SU-DHL-6 (cell line): ENCODE results near the gene TOGARAM2.

Experiments used
- H2AFZ ChIP-seq: fragments of 200-600 bp; sonication (generic); 2 replicates; pipeline ENCODE4 v1.6.1; 2014; ENCODE audit warnings: low read depth, mild to moderate bottlenecking, moderate library complexity, mixed read lengths, antibody characterized with exemption, low read length; ENCODE audit not compliant: severe bottlenecking
- H3F3A ChIP-seq: fragments of 200-600 bp; shearing (Covaris generic); 2 replicates; pipeline ENCODE4 v1.6.0; 2016; ENCODE audit warnings: antibody characterized with exemption, mild to moderate bottlenecking; ENCODE audit not compliant: insufficient read depth
- H3K27ac ChIP-seq: fragments of 200-600 bp; sonication (generic); 2 replicates; pipeline ENCODE4 v1.5.1; 2016; ENCODE audit warnings: low read depth, mild to moderate bottlenecking, low read length, moderate library complexity, mixed read lengths
- H3K27me3 ChIP-seq: fragments of 200-600 bp; sonication (generic), shearing (Covaris generic); 2 replicates; pipeline ENCODE4 v1.6.0; 2014; ENCODE audit warnings: mild to moderate bottlenecking, low read length
- H3K36me3 ChIP-seq: fragments of 200-600 bp; sonication (generic); 2 replicates; pipeline ENCODE4 v1.6.1; 2014; ENCODE audit warnings: mild to moderate bottlenecking, low read length, mixed read lengths
- H3K4me2 ChIP-seq: fragments of 300-600, 200-600 bp; shearing (Covaris generic), sonication (generic); 2 replicates; pipeline ENCODE4 v1.6.0; 2014; ENCODE audit warnings: low read length, low read depth, mild to moderate bottlenecking; ENCODE audit not compliant: poor library complexity, severe bottlenecking
- H3K4me3 ChIP-seq: fragments of 200-600 bp; sonication (generic); 2 replicates; pipeline ENCODE4 v1.5.1; 2014; ENCODE audit warnings: antibody characterized with exemption, low read length, mild to moderate bottlenecking, mixed read lengths; ENCODE audit not compliant: insufficient read depth, poor library complexity, severe bottlenecking
- H3K79me2 ChIP-seq: fragments of 200-600 bp; sonication (generic); 2 replicates; pipeline ENCODE4 v1.6.1; 2014; ENCODE audit warnings: mild to moderate bottlenecking, low read length, moderate library complexity; ENCODE audit not compliant: insufficient read depth
- H3K9ac ChIP-seq: fragments of 200-600 bp; sonication (generic); 2 replicates; pipeline ENCODE4 v1.7.0; 2014; ENCODE audit warnings: mild to moderate bottlenecking, low read length
- H3K9me2 ChIP-seq: fragments of 200-600 bp; sonication (generic); replicated peaks from 2 replicates; pipeline ENCODE4 v1.6.1; 2014; ENCODE audit warnings: low read length; ENCODE audit not compliant: insufficient read depth
- H3K9me3 ChIP-seq: fragments of 200-600 bp; sonication (generic); 2 replicates; pipeline ENCODE4 v1.6.1; 2014; ENCODE audit warnings: low read length, mixed read lengths; ENCODE audit not compliant: insufficient read depth
- H4K20me1 ChIP-seq: fragments of 200-600 bp; sonication (generic); 2 replicates; pipeline ENCODE4 v1.6.1; 2014; ENCODE audit warnings: low read depth, mild to moderate bottlenecking, antibody characterized with exemption, low read length, moderate library complexity, mixed read lengths
- CTCF ChIP-seq: fragments of 200-600 bp; sonication (generic); IDR thresholded peaks from one replicate; pipeline ENCODE4 v1.5.1; 2017; ENCODE audit warnings: antibody characterized with exemption, mild to moderate bottlenecking, low read length, moderate library complexity; ENCODE audit not compliant: insufficient read depth, poor library complexity, severe bottlenecking
- EZH2phosphoT487 ChIP-seq: fragments of 200-600 bp; sonication (generic), shearing (Covaris generic); conservative IDR thresholded peaks from 2 replicates; pipeline ENCODE4 v1.6.1; 2018; ENCODE audit warnings: mild to moderate bottlenecking, antibody characterized with exemption, low read length, moderate library complexity, mixed read lengths

The TOGARAM2 gene

GRCh38 chr2:28995765-28996750 lies 15.0 kb downstream of the TOGARAM2 start:
- H3K27me3 ChIP-seq: no peaks in the 10 kb centered on the region

GRCh38 chr2:28997237-28997846 lies 16.2 kb downstream of the TOGARAM2 start:
- no peaks in the 10 kb centered on the region for H3K9me2 ChIP-seq
- H3K4me2 ChIP-seq: no peak overlapping the region
- H3F3A ChIP-seq: no peaks in the 10 kb centered on the region
- H3K79me2 ChIP-seq: no peaks in the 10 kb centered on the region
- H3K36me3 ChIP-seq: no peaks in the 10 kb centered on the region
- no peak overlapping the region for H2AFZ ChIP-seq
- H3K27ac ChIP-seq: no peak overlapping the region
- H3K27me3 ChIP-seq: no peaks in the 10 kb centered on the region
- H3K9me3 ChIP-seq: no peaks in the 10 kb centered on the region
- H4K20me1 ChIP-seq: no peaks in the 10 kb centered on the region
- no peak overlapping the region for H3K4me3 ChIP-seq
- TF ChIP-seq CTCF (no peak), EZH2phosphoT487 (no peak)
- H3K9ac ChIP-seq: no peak overlapping the region

More at GRCh38 chr2:28995765-28996750, 15.0 kb downstream of the TOGARAM2 start:
- Histone ChIP-seq H2AFZ (no peak overlapping the region), H3K36me3 (no peaks in the 10 kb centered on the region), H4K20me1 (no peaks in the 10 kb centered on the region), H3K9me2 (no peaks in the 10 kb centered on the region), H3K9me3 (no peaks in the 10 kb centered on the region), H3F3A (no peaks in the 10 kb centered on the region), H3K4me2 (no peak overlapping the region), H3K9ac (no peak overlapping the region), H3K79me2 (no peaks in the 10 kb centered on the region), H3K27ac (no peak overlapping the region), H3K4me3 (no peak overlapping the region)
- no peak for TF ChIP-seq EZH2phosphoT487
- TF ChIP-seq CTCF: no peak

GRCh38 chr2:28997847-28998735 lies 17.0 kb downstream of the TOGARAM2 start:
- Histone ChIP-seq H3K36me3 (no peaks in the 10 kb centered on the region), H3K27ac (no peak overlapping the region), H3K9me3 (no peaks in the 10 kb centered on the region), H3K4me2 (no peak overlapping the region), H3K27me3 (no peaks in the 10 kb centered on the region), H3K4me3 (no peak overlapping the region), H2AFZ (no peak overlapping the region), H3K79me2 (no peaks in the 10 kb centered on the region), H3F3A (no peaks in the 10 kb centered on the region), H3K9ac (no peak overlapping the region), H4K20me1 (no peaks in the 10 kb centered on the region), H3K9me2 (no peaks in the 10 kb centered on the region)
- TF ChIP-seq CTCF: no peak
- no peak for TF ChIP-seq EZH2phosphoT487
